Measurements from ENCODE around the gene FAU.
"Not testable (repeated sequence)": the region's sequence is repeated elsewhere in the genome, so short reads cannot be mapped to it uniquely, and the experiment has no call there.

FAU gene

DNA sequence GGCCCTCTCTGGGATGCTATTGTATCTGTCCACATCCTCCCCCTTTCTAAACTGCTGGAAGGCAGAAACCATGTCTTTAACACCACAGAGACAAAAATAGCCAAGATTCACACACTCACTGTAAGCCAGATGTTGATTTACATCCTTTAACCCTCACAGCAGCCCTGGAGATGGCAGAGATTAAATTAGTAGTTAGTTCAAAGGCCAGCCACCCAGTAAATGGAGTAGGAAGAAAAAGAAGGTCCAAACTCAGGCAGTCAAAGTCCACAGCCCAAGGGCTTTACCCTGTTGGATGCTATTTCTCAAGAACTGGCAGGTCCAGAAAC, 2.3 kb downstream of the FAU start:
- FAIRE-seq: no peak

GRCh38 chr11:65118891-65119669, 2.9 kb downstream of the FAU start:
- not testable (repeated sequence) for FAIRE-seq

DNA sequence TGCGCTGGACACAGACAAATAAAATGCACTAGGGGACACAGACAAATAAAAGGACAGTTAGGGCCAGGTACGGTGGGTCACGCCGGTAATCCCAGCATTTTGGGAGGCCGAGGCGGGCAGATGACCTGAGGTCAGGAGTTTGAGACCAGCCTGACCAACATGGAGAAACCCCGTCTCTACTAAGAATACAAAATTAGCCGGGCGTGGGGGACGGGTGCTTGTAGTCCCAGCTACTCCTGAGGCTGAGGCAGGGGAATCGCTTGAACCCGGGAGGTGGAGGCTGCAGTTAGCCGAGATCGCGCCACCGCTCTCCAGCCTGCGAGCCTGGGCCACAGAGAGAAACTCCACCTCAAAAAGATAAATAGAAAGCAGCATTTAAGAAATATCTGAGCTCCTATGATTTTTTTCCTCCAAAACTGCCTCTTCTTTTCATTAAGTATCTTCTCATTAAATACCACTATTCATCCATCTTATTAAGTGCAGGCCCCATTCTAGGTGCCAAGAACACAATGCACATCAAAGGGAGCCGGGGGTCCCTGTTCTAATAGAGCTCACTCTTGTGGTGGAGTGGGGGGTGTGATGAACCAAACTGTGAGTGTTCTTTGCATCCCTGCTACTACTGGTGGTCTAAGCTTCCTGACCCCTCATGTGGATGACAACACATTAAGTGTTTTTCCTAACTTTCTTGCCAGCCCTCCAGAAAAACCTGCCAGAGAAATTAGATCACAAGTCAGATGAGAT, 3.7 kb downstream of the FAU start:
- FAIRE-seq: no peak

DNA sequence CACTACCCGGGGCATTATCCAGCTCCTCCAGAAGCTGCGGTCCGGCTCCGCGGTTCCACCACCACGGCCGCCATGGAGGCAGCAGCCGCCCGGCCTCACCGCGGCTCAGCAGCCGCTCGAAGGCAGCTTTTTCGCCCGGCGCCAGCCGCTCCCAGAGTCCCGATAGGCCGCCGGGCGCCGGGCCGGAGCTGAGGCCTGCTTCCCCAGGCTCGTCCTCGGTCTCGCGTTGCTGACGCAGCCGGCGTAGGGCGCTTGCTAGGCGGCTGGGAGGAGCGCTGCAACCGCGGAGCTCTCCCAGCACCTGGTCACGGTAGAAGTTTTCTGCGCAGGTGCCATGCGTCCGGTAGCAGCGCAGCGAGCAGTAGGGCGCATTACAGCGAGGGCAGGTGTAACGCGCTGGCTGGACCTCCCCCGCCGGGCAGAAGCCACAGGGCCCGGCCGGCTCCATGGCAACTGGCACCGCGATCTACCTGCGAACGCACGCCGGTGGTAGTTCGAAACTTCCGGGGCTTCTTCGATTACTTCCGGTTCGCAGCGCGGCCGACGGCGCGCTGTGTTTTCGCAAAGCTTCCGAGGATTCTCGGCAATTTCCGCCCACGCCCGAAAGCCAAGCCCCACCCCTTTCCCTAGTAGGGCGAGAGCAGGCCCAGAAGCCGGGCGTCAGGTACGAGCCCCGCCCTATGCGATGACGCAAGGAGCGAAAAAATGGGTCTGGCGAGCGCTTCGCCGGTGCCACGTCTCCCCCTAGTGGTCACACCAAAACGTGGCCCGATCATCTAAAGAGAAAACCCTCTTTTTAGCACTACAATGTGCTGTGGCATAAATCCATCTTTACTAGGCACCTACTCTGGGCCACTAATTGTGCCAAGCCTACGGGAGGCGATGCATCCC, 4.5 kb downstream of the FAU start, which contains the start of gene ZNHIT2:
ZNHIT2 (minus strand) TSS at position 496 of the 891 bp plus-strand sequence; CDS start at position 448, 48 bp downstream.
- FAIRE-seq: peak; percentile 85

DNA sequence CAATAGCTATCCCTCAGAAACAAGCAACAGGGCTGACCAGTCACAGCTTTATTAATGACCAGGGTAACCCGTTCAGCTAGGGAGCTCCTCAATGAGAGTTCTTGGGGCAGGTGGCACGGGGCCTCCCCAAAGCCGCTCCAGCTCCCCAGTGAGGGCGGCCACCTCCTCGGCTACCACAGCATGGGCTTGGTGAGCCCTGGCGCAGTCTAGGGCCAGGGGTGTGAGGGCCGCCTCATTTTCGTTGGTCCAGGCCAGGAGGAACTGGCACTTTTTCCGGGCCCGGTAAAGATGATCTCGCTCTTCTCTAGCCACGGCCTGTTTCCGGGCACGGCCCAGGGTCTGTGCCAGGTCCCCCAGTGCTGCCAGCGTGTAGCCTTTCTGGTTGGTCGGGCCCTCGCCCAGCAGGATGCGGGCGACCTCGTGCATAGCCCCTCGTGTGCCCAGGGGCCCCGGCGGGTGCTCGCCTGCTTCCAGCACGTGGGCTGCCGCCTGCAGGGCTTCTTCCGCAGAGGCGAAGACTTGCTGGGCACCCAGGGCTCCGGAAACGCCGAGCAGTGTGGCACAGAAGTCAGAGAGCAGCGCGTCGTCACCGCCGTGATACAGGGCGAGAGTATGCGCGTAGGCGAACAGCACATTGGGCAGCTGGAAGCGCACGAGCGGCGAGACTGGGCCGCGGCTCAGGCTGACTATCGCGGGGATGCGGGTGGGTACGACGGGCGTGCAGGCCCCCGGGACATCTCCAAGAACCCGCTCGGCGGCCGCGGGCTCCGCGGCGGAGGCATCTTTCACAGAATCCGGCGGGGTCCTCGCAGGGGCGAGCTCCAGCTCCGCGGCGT, 5.3 kb downstream of the FAU start:
- FAIRE-seq: no peak

- no peak for FAIRE-seq
Measured at GRCh38 chr11:65115361-65116082, 6.4 kb downstream of the FAU start.

DNA sequence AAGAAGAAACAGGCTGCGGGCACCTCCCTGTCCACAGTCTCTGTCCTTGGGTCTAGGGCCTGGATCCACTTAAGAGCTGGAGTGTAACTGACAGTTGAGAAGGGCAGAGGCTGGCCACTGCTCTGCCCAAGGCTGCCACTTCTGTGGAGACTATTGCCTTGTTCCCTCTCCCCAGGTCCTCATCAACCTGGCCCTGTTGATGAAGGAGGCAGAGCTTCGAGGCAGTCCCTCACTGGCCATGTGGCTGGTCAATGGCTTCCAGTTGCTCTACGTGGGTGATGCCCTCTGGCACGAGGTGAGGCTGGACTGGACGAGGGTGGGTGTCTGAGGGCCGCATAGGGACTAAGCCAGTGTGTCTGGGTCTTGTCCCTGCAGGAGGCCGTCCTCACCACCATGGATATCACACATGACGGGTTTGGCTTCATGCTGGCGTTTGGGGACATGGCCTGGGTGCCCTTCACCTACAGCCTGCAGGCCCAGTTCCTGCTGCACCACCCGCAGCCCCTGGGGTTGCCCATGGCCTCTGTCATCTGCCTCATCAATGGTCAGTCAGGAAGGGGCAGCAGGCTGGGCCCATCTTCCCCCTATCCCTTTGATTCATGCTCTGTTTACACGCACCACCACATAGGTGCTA, 7.3 kb downstream of the FAU start:
- no peak for FAIRE-seq

DNA sequence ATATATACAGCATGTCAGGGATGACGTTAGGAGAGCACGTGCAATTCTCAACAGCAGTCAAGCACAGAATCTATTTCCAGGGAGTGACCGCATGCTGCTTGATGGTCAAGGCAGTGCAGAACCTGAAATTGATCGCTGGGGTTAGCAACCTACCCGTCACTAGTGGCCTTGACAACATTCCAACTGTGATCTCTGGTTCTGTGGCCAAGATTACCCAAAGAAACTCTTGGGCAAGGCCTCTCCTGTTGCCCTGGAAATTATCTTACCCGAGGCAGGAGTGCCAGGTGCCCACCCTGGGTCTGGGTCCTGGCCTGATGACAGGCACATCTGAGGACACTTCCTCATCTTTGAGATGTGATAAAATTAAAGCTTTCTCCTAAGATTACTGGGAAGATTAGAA, 8.1 kb downstream of the FAU start:
- FAIRE-seq: no peak

DNA sequence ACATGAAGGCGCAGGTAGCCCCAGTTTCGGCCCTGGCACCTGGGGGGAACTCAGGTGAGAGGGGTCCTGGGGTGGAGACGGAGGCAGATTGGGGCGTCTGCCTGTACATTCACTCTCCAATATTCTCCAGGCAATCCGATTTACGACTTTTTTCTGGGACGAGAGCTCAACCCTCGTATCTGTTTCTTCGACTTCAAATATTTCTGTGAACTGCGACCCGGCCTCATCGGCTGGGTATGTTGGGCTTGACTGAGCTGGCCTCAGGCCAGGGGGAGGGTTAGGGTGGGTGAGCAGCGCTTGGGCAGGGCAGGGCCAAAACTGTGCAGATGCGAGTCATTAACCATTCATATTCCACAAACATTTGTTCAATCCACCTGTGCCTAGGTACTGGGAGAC, 8.6 kb downstream of the FAU start:
- FAIRE-seq: no peak

DNA sequence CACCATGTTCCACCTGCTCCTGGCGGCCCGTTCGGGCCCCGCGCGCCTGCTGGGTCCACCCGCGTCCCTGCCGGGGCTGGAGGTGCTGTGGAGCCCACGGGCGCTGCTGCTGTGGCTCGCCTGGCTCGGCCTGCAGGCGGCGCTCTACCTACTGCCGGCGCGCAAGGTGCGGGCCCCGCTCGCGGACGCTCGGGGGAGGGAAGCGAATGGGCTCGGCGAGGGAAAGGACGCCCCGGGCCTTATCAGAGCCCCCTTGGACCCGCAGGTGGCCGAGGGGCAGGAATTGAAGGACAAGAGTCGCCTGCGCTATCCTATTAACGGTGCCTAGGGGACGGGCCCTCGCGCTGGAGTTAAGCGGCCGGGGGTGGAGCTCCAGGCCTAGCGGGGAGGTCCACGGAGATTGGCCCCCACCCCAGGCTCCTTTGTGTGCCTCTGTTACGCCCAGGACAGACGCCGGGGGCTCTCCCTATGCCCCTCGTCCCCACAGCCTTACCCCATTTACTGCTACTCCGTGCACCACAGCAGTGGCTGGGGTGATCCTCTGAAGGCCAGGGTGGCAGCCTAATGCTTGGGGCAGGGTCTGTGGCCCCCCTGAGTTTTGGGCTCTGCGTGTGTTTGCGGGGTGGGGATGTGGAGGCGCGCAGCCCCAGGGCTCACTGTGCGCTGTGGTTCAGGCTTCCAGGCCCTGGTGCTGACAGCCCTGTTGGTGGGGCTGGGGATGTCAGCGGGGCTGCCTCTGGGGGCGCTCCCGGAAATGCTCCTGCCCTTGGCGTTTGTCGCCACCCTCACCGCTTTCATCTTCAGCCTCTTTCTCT, 9.2 kb downstream of the FAU start:
- FAIRE-seq: no peak

DNA sequence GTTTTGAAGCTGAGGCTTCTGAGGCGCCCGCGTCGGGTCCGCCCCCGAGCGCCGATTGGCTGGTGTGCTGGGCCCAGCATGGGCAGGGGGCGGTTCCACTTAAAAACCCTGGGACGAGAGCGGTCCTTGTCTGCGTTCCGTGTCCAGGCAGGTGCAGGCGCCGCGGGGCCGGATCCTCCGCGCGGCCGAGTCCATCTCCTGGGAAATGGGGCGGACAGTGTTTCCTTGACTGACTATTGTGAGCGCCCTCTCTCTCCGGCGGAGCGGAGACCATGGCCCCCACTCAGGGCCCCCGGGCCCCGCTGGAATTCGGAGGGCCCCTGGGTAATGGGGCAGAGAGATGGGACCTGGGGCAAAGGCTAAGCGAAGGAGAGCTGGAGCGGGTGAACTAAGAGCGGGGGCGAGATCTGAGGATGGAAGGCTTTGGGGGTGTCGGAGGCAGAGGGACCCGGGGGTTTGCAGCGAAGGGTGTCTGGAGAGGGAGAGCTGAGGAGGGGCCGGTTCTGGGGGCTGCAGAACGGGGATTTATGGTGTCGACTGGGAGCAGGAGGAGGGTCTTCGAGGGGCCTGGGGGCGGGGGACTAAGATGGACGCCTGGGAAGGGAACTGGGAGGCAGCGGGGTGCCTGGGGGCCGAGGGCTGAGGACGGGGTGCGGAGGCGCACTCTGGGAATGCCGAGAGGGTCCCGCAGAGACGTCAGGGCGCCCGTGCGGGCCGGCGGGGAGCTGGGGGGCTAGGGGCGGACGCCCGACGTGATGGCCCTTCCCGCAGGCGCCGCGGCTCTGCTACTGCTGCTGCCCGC, 10.0 kb downstream of the FAU start, which contains the start of gene TM7SF2:
TM7SF2 (plus strand) TSS at position 129 of the 802 bp plus-strand sequence; CDS start at position 273, 144 bp downstream.
- no peak for FAIRE-seq

GRCh38 chr11:65111159-65111743, 10.7 kb downstream of the FAU start:
- FAIRE-seq: no peak

DNA sequence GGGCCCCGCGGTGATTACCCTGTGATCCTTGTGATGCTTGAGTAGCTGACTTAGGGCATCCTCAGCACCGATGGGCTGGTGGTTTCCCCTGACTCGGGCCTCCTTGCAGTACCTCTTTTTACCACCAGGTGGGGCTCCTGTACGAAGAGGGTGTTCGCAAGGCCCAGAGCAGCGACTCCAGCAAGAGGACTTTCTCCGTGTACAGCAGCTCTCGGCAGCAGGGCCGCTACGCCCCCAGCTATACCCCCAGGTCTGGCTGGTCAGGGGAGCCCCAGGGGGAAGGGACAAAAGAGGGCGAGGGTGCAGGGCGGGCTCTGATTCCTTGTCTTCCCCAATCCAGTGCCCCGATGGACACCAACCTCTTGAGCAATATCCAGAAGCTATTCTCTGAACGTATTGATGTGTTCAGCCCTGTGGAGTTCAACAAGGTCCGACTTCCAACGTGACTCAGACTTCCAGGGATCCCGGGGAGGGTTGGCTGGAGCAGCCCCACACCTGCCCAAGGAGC, 11.5 kb downstream of the FAU start:
- no peak for FAIRE-seq

DNA sequence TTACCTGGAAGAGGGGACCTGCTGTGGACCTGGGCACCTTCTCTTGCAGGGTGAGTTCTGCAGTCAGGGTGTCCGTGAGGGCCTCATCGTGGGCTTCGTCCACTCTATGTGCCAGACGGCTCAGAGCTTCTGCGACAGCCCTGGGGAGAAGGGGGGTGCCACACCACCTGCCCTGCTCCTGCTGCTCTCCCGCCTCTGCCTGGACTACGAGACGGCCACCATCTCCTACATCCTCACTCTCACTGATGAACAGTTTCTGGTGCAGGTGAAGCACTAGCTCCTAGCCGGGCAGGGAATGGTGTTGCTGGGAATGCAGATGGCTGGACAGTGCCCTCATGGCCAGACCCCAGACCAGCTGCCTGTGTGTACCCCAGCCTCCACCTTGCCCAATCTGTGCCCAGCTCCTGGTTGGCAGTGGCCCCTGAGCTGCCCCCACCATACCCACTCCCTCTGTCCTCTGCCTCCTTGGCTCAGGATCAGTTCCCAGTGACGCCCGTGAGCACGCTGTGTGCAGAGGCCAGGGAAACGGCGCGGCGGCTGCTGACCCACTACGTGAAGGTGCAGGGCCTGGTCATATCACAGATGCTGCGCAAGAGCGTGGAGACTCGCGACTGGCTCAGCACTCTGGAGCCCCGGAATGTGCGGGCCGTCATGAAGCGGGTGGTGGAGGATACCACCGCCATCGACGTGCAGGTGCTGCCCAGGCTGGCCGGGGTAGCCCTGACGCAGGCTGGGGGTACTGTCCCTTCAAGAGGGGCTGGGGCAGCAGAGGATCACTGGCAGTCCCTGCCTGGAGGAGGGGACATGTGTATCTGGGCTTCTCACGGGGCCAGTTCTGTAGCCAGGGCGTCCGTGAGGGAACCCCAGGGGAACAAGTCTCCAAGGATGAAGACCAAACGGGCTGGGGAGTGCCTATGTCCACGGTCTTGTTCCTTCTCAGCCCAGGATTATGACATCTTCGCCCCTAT, 12.4 kb downstream of the FAU start:
- FAIRE-seq: no peak

DNA sequence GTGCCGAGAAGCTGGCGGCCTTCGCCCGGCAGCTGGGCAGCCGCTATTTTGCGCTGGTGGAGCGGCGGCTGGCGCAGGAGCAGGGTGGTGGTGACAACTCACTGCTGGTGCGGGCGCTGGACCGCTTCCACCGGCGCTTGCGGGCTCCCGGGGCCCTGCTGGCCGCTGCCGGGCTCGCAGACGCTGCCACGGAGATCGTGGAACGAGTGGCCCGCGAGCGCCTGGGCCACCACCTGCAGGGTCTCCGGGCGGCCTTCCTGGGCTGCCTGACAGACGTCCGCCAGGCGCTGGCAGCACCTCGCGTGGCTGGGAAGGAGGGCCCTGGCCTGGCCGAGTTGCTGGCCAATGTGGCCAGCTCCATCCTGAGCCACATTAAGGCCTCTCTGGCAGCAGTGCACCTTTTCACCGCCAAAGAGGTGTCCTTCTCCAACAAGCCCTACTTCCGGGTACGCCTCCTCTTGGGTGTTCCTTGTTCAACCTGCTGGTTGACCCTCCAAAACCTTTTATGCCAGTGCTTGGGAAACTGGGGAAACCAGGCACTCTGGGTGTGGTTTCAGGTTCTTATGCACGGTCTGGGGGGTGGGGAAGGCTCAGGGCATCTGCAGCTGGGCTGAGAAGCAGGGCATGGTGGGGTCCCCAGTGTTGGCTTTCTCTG, 13.3 kb downstream of the FAU start:
- no peak for FAIRE-seq

DNA sequence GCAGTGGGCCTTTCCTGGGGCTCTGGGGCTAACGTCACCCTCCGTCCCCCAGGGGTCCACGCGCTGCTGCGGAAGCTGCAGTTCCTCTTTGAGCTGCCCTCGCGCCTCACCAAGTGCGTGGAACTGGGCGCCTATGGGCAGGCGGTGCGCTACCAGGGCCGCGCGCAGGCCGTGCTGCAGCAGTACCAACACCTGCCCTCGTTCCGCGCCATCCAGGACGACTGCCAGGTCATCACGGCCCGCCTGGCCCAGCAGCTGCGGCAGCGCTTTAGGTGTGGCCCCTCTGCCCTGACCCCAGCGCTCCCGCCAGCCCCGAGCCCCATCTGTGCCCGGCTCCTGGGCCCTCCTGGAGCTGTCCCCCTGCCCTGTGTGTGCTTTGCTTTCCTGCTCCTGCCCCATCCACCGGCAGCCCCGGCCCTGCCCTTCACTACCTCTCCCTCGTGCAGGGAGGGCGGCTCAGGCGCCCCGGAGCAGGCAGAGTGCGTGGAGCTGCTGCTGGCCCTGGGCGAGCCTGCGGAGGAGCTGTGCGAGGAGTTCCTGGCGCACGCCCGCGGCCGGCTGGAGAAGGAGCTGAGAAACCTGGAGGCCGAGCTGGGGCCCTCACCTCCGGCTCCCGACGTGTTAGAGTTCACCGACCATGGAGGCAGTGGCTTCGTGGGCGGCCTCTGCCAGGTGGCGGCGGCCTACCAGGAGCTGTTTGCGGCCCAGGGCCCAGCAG, 14.0 kb downstream of the FAU start:
- no peak for FAIRE-seq
